GM18909 (cell line): ENCODE measurements around the gene TAS1R3.

Experiments
- ATAC-seq: cut with Tn5 transposase; IDR thresholded peaks from one replicate; pipeline ENCODE4 v1.9.1; 2021; ENCODE audit warnings: mild to moderate bottlenecking; ENCODE audit not compliant: unreplicated experiment, poor library complexity

TAS1R3 gene

GRCh38 chr1:1331068-1331965 is at the start of gene TAS1R3:
TAS1R3 (plus strand) TSS chr1:1331280; CDS start chr1:1331346, 66 bp downstream.
- ATAC-seq = no peak

- no peak for ATAC-seq
Observed at GRCh38 chr1:1281533-1282321, 49.4 kb upstream of the TAS1R3 start.

GRCh38 chr1:1282998-1283397 is 48.1 kb upstream of the TAS1R3 start:
- ATAC-seq = no peak

GRCh38 chr1:1283821-1284220 is 47.3 kb upstream of the TAS1R3 start:
- no peak for ATAC-seq

- ATAC-seq = no peak
Observed at GRCh38 chr1:1284221-1285101, 46.6 kb upstream of the TAS1R3 start.

GRCh38 chr1:1285102-1285571 is 45.9 kb upstream of the TAS1R3 start:
- ATAC-seq = no peak

- no peak for ATAC-seq
Observed at GRCh38 chr1:1285611-1286311, 45.3 kb upstream of the TAS1R3 start.

- no peak for ATAC-seq
Observed at GRCh38 chr1:1286313-1287261, 44.5 kb upstream of the TAS1R3 start.

GRCh38 chr1:1287288-1288110 is 43.6 kb upstream of the TAS1R3 start:
- ATAC-seq = no peak

- ATAC-seq = no peak
Observed at GRCh38 chr1:1290238-1290731, 40.8 kb upstream of the TAS1R3 start.

- no peak for ATAC-seq
Observed at GRCh38 chr1:1291023-1291528, 40.0 kb upstream of the TAS1R3 start.

- ATAC-seq = no peak
Observed at GRCh38 chr1:1291548-1292441, 39.3 kb upstream of the TAS1R3 start.

GRCh38 chr1:1292442-1292779 is 38.7 kb upstream of the TAS1R3 start:
- ATAC-seq = no peak

- no peak for ATAC-seq
Observed at GRCh38 chr1:1292851-1293250, 38.2 kb upstream of the TAS1R3 start.

- no peak for ATAC-seq
Observed at GRCh38 chr1:1293263-1294249, 37.5 kb upstream of the TAS1R3 start.
